GM18861 (cell line): ENCODE measurements around the gene CLCNKB.

Experiments
- ATAC-seq: cut with Tn5 transposase; IDR thresholded peaks from one replicate; pipeline ENCODE4 v1.9.1; 2021; ENCODE audit not compliant: unreplicated experiment

The CLCNKB gene

GRCh38 chr1:16072616-16073484, 29.3 kb downstream of the CLCNKB start:
- ATAC-seq: no peak

- no peak for ATAC-seq
These were observed 30.0 kb downstream of the CLCNKB start, which contains the start of gene FAM131C for GRCh38 chr1:16073490-16074119. Gene FAM131C (minus strand): TSS chr1:16073651. CDS start chr1:16073442, 209 bp downstream.

GRCh38 chr1:16074217-16074616, 30.6 kb downstream of the CLCNKB start:
- no peak for ATAC-seq

- no peak for ATAC-seq
These were observed 31.9 kb downstream of the CLCNKB start for GRCh38 chr1:16075337-16076030.

- ATAC-seq: no peak
These were observed 32.7 kb downstream of the CLCNKB start for GRCh38 chr1:16076031-16076864.

- ATAC-seq: no peak
These were observed 33.3 kb downstream of the CLCNKB start for GRCh38 chr1:16076865-16077238.

GRCh38 chr1:16077406-16078245, 34.0 kb downstream of the CLCNKB start:
- ATAC-seq: no peak

- ATAC-seq: no peak
These were observed 35.5 kb downstream of the CLCNKB start for GRCh38 chr1:16078925-16079656.

- ATAC-seq: no peak
These were observed 37.0 kb downstream of the CLCNKB start for GRCh38 chr1:16080422-16081150.

GRCh38 chr1:16081636-16082035, 38.1 kb downstream of the CLCNKB start:
- no peak for ATAC-seq

GRCh38 chr1:16082283-16083038, 38.9 kb downstream of the CLCNKB start:
- no peak for ATAC-seq

GRCh38 chr1:16083486-16083885, 39.9 kb downstream of the CLCNKB start:
- ATAC-seq: no peak

GRCh38 chr1:16085522-16085921, 41.9 kb downstream of the CLCNKB start:
- no peak for ATAC-seq

- no peak for ATAC-seq
These were observed 44.2 kb downstream of the CLCNKB start for GRCh38 chr1:16087733-16088132.

GRCh38 chr1:16088351-16088911, 44.8 kb downstream of the CLCNKB start:
- ATAC-seq: no peak

- ATAC-seq: no peak
These were observed 45.4 kb downstream of the CLCNKB start for GRCh38 chr1:16088996-16089395.

GRCh38 chr1:16090076-16090826, 46.7 kb downstream of the CLCNKB start:
- ATAC-seq: no peak
